SJCRH30 (cell line): ENCODE data around the gene MCCD1. TPM values are rescaled to one million over a fixed set of nuclear protein-coding genes. Genes with fewer than 3 reads are reported as not detected.
"Not testable (repeated sequence)": the region's sequence is repeated elsewhere in the genome, so short reads cannot be mapped to it uniquely, and the experiment has no call there.

ENCODE experiments used
- DNase-seq, 2 experiments: peaks; one replicate each; pipeline ENCODE4 v3.0.0-alpha.2; 2015 to 2020
- H3K27ac ChIP-seq: fragments of 250-450 bp; sonication (Bioruptor Pico); 2 replicates; pipeline ENCODE4 v1.5.1; 2020; ENCODE audit warnings: mild to moderate bottlenecking, moderate library complexity
- H3K27me3 ChIP-seq: fragments of 250-450 bp; sonication (Bioruptor Pico); 2 replicates; pipeline ENCODE4 v1.5.1; 2020; ENCODE audit warnings: mild to moderate bottlenecking, moderate library complexity
- H3K36me3 ChIP-seq: fragments of 250-450 bp; sonication (Bioruptor Pico); 2 replicates; pipeline ENCODE4 v1.5.1; 2020; ENCODE audit warnings: mild to moderate bottlenecking, moderate library complexity
- H3K4me1 ChIP-seq: fragments of 250-450 bp; sonication (Bioruptor Pico); 2 replicates; pipeline ENCODE4 v1.5.1; 2020; ENCODE audit warnings: mild to moderate bottlenecking, moderate library complexity
- H3K4me3 ChIP-seq: fragments of 250-450 bp; sonication (Bioruptor Pico); 2 replicates; pipeline ENCODE4 v1.5.1; 2020; ENCODE audit warnings: mild to moderate bottlenecking, moderate library complexity
- H3K9me3 ChIP-seq: fragments of 250-450 bp; sonication (Bioruptor Pico); replicated peaks from 2 replicates; pipeline ENCODE4 v1.5.1; 2020; ENCODE audit warnings: mild to moderate bottlenecking, moderate library complexity
- total RNA-seq: library from RNA; depleted of rRNA; stranded (reverse); fragments of >200 nt; shearing (Covaris generic); gene quantifications from 2 replicates; pipeline ENCODE4 v1.2.3, GENCODE V29; 2014

Gene MCCD1
- total RNA-seq, 1 experiment from 2014 or later = not detected

GRCh38 chr6:31546339-31546957, 17.7 kb downstream of the MCCD1 start, which contains the start of gene ATP6V1G2:
Gene ATP6V1G2, minus strand, starts transcription at chr6:31546608. Its CDS starts 49 bp downstream, at chr6:31546559.
- DNase-seq = peak; percentile 84 to 91
- Histone ChIP-seq H3K9me3 (no peaks in the 10 kb centered on the region), H3K27ac (peak within 1 kb of the TSS; percentile 27; the same call in 1 of the 2 replicates), H3K4me1 (peaks cover 21% of the 10 kb centered on the region), H3K4me3 (peak within 1 kb of the TSS; percentile 59), H3K27me3 (no peaks in the 10 kb centered on the region), H3K36me3 (no peaks in the 10 kb centered on the region)

GRCh38 chr6:31546958-31547726, 18.4 kb downstream of the MCCD1 start, which contains the start of gene NFKBIL1:
Gene NFKBIL1, plus strand, starts transcription at chr6:31547608. Its CDS starts 87 bp downstream, at chr6:31547695.
- peak within 1 kb of the TSS; percentile 59 for H3K4me3 ChIP-seq
- peaks cover 21% of the 10 kb centered on the region for H3K4me1 ChIP-seq
- no peaks in the 10 kb centered on the region for H3K9me3 ChIP-seq
- DNase-seq = peak; percentile 96 to 97
- H3K36me3 ChIP-seq = no peaks in the 10 kb centered on the region
- peak within 1 kb of the TSS; percentile 27; the same call in 1 of the 2 replicates for H3K27ac ChIP-seq
- H3K27me3 ChIP-seq = no peaks in the 10 kb centered on the region

- H3K27me3 ChIP-seq = no peaks in the 10 kb centered on the region
- H3K36me3 ChIP-seq = no peaks in the 10 kb centered on the region
- H3K4me1 ChIP-seq = peaks cover 21% of the 10 kb centered on the region
- H3K9me3 ChIP-seq = no peaks in the 10 kb centered on the region
- H3K27ac ChIP-seq = peak overlapping the region; percentile 27; the same call in 1 of the 2 replicates
- H3K4me3 ChIP-seq = peak overlapping the region; percentile 59
- DNase-seq = no peak
Measured at GRCh38 chr6:31547727-31548543, 19.2 kb downstream of the MCCD1 start.

GRCh38 chr6:31548544-31548873, 19.7 kb downstream of the MCCD1 start:
- Histone ChIP-seq H3K4me1 (peaks cover 18% of the 10 kb centered on the region), H3K4me3 (no peak overlapping the region), H3K27ac (no peak overlapping the region), H3K9me3 (no peaks in the 10 kb centered on the region), H3K36me3 (no peaks in the 10 kb centered on the region), H3K27me3 (no peaks in the 10 kb centered on the region)
- no peak for DNase-seq

GRCh38 chr6:31551371-31551770, 22.6 kb downstream of the MCCD1 start:
- not testable (repeated sequence) for H3K4me3 ChIP-seq, H3K9me3 ChIP-seq, H3K27me3 ChIP-seq, H3K27ac ChIP-seq, H3K36me3 ChIP-seq, H3K4me1 ChIP-seq
- peak; percentile 36 to 49 for DNase-seq

GRCh38 chr6:31556307-31556706, 27.5 kb downstream of the MCCD1 start:
- no peak overlapping the region for H3K27ac ChIP-seq
- no peaks in the 10 kb centered on the region for H3K27me3 ChIP-seq
- no peaks in the 10 kb centered on the region for H3K9me3 ChIP-seq
- no peak for DNase-seq
- peaks cover 9% of the 10 kb centered on the region; the same call in 1 of the 2 replicates for H3K4me1 ChIP-seq
- H3K36me3 ChIP-seq = no peaks in the 10 kb centered on the region; the same call in none of the 2 replicates
- no peak overlapping the region for H3K4me3 ChIP-seq

GRCh38 chr6:31557443-31558317, 28.9 kb downstream of the MCCD1 start:
- Histone ChIP-seq H3K36me3 (no peaks in the 10 kb centered on the region; the same call in none of the 2 replicates), H3K4me1 (peaks cover 9% of the 10 kb centered on the region; the same call in 1 of the 2 replicates), H3K9me3 (no peaks in the 10 kb centered on the region), H3K4me3 (no peak overlapping the region), H3K27ac (no peak overlapping the region), H3K27me3 (no peaks in the 10 kb centered on the region)
- DNase-seq = no peak

GRCh38 chr6:31558318-31558625, 29.5 kb downstream of the MCCD1 start:
- no peaks in the 10 kb centered on the region; the same call in none of the 2 replicates for H3K36me3 ChIP-seq
- H3K9me3 ChIP-seq = no peaks in the 10 kb centered on the region
- H3K4me1 ChIP-seq = peaks cover 13% of the 10 kb centered on the region; the same call in 1 of the 2 replicates
- DNase-seq = no peak
- no peak overlapping the region for H3K4me3 ChIP-seq
- no peaks in the 10 kb centered on the region for H3K27me3 ChIP-seq
- no peak overlapping the region for H3K27ac ChIP-seq

GRCh38 chr6:31558631-31559500, 30.1 kb downstream of the MCCD1 start:
- Histone ChIP-seq H3K27ac (no peak overlapping the region), H3K9me3 (no peaks in the 10 kb centered on the region)

GRCh38 chr6:31559606-31559957, 30.8 kb downstream of the MCCD1 start:
- H3K4me3 ChIP-seq = no peak overlapping the region
- H3K36me3 ChIP-seq = no peaks in the 10 kb centered on the region; the same call in none of the 2 replicates
- no peak for DNase-seq
- no peak overlapping the region for H3K27ac ChIP-seq
- no peaks in the 10 kb centered on the region for H3K9me3 ChIP-seq
- no peaks in the 10 kb centered on the region for H3K27me3 ChIP-seq
- peaks cover 19% of the 10 kb centered on the region; the same call in 1 of the 2 replicates for H3K4me1 ChIP-seq

More at GRCh38 chr6:31558631-31559500, 30.1 kb downstream of the MCCD1 start:
- H3K4me3 ChIP-seq = no peak overlapping the region
- no peaks in the 10 kb centered on the region; the same call in none of the 2 replicates for H3K36me3 ChIP-seq
- no peaks in the 10 kb centered on the region for H3K27me3 ChIP-seq
- H3K4me1 ChIP-seq = peaks cover 19% of the 10 kb centered on the region; the same call in 1 of the 2 replicates
- no peak for DNase-seq

- H3K36me3 ChIP-seq = no peaks in the 10 kb centered on the region; the same call in 1 of the 2 replicates
- no peak overlapping the region for H3K27ac ChIP-seq
- peaks cover 19% of the 10 kb centered on the region; the same call in 1 of the 2 replicates for H3K4me1 ChIP-seq
- H3K4me3 ChIP-seq = no peak overlapping the region
- no peaks in the 10 kb centered on the region for H3K9me3 ChIP-seq
- no peaks in the 10 kb centered on the region for H3K27me3 ChIP-seq
- DNase-seq = peak in 1 of 2 experiments; percentile 46
Measured at GRCh38 chr6:31559958-31560696, 31.4 kb downstream of the MCCD1 start.

GRCh38 chr6:31560697-31561058, 31.9 kb downstream of the MCCD1 start:
- Histone ChIP-seq H3K27ac (no peak overlapping the region), H3K27me3 (no peaks in the 10 kb centered on the region), H3K4me3 (no peak overlapping the region)

More at GRCh38 chr6:31560697-31561058, 31.9 kb downstream of the MCCD1 start:
- H3K9me3 ChIP-seq = no peaks in the 10 kb centered on the region
- peaks cover 19% of the 10 kb centered on the region; the same call in 1 of the 2 replicates for H3K4me1 ChIP-seq
- no peaks in the 10 kb centered on the region; the same call in 1 of the 2 replicates for H3K36me3 ChIP-seq
- DNase-seq = no peak
